G401 (cell line): Measurements from ENCODE around the gene SALL3. TPM values are rescaled to one million over a fixed set of nuclear protein-coding genes. Genes with fewer than 3 reads are reported as not detected.

Experiments
- DNase-seq: peaks from one replicate; pipeline ENCODE4 v3.0.0-alpha.2; 2015; ENCODE audit warnings: low spot score
- in situ Hi-C: cut with HindIII; loops from 2 replicates; pipeline ENCODE4 v1.10.0; 2016; ENCODE audit warnings: low sequenced_read_pairs, mixed read lengths
- total RNA-seq: library from RNA; depleted of rRNA; stranded (reverse); fragments of >200 nt; shearing (Covaris generic); gene quantifications from 2 replicates; pipeline ENCODE4 v1.2.3, GENCODE V29; 2014

The SALL3 gene
- total RNA-seq, 1 experiment from 2014 or later = not detected

DNA sequence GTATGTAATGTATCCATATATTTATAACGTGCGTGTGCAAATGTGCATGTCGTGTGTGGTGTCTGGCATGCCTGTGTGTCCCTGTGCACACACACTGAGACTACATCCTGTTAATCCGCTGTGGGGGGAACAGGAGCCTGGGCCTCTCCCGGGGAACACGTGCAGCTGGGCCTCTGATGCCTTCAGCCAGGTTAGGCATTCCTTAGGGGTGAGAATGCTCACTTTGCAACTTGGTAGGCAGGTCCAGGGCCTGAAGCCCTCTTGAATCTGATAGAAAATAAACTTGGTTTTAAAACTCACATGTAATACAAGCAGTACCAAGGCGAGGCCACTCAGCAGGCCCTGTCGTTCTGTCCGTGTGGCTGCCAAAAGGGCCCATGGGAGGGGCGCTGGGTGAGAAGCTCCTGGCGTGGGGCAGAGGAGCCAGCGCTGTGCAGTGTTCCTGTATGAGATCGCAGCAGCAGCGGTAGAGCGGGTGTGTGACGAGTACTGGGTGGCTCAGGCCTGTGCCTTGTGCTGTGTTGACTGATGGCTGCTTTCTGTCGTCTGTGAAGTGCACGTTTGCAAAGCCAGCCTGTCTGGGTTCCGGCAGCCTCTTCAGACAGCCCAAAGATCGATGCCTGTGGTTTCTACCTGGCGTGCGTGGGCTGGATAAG is 16.2 kb downstream of the SALL3 start:
- in situ Hi-C loops = no loop called here
- no peak for DNase-seq

DNA sequence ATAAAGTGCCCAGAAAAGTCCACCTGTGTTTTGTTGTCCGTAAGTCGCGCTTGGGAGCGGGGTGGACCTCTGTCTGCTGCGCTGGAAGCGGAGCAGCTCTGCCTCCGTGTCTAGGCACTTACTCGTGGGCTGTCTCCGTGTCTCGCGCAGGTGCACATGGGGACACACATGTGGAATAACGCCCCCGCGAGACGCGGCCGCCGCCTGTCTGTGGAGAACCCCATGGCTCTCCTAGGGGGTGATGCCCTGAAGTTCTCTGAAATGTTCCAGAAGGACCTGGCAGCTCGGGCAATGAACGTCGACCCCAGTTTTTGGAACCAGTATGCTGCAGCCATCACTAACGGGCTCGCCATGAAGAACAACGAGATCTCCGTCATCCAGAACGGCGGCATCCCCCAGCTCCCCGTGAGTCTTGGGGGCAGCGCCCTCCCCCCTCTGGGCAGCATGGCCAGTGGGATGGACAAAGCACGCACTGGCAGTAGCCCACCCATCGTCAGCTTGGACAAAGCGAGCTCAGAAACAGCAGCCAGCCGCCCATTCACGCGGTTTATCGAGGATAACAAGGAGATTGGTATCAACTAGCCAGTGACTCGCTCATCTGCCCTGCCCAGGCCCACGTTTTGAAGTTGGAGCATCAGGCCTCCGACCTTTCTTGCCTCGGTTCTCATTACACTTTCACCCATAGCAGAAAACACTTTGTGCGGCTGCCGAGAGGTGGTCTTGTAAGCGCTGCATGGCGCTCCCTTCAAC is 17.3 kb downstream of the SALL3 start:
- no peak for DNase-seq

DNA sequence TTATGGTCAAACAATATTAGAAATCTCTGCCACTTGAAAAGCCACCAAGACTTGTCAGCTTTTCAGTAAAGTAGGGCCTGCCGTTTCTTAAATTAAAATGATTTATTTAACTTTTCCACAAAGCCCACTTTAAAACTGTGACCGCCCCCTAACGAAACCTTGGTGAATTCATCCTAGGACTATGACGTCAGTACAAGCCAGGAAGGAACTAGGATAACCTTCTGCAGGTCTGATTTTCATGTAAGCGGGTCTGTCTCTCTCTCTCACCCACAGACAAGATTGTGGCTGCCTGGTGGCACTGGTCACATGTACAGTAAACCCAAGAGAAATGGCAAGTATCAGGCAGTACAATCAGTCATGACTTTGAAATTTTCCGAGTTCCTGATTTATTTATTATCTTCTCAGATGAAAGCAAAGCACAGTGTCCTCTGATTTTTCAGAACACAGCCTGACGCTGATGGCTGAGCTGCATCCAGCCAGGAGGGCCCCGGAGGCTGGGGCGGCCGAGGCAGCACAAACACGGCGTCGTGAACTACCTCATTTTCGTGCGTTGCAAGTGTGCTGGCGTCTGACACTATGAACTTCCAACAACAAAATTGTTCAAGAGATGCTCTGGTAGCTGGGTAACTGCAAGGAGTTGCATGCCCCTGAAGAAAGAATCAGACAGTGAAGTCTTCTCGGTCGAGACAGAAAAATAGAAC is 18.9 kb downstream of the SALL3 start:
- DNase-seq = no peak
- in situ Hi-C loops = no loop called here

More for the DNA sequence above, 17.3 kb downstream of the SALL3 start:
- in situ Hi-C loops = no loop called here

DNA sequence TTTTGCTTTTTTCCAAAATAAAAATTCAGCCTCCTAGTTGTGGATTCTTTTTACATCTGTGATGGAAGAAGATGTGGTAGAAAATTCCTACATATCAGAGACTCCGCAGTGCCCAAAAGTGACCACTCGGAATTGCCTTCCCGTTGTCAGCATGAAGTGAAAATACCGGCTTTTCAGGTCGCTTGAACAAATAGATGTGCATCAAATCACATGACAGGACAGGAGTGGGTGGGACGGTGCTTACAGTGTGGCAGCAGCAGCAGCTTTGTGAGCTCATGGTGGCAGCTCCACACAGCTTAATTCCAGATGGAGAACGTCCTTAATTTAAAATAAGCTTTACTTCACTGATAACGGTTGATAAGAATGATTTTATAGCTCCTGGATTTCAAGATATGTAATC is 20.3 kb downstream of the SALL3 start:
- in situ Hi-C loops = no loop called here
- DNase-seq = no peak

DNA sequence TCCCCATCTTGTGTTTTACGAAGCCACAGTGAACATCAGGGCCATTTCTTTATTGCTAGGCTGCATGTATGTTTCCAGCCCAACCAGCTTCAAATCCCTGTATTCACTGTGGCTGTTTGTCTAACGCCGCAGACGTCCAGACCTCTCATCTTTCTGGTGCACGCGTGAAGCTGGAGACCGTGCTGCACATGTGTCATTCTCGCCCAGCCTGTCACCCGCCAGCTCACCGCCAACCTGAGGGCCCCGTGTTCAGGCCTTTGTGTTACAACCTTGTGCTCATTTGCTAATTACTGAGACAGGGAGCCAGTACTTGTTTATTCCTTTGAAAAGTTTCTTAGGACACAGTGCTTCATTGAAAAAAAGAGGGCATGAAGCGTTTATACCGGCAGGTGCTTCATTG is 21.4 kb downstream of the SALL3 start:
- DNase-seq = no peak
- in situ Hi-C loops = no loop called here

DNA sequence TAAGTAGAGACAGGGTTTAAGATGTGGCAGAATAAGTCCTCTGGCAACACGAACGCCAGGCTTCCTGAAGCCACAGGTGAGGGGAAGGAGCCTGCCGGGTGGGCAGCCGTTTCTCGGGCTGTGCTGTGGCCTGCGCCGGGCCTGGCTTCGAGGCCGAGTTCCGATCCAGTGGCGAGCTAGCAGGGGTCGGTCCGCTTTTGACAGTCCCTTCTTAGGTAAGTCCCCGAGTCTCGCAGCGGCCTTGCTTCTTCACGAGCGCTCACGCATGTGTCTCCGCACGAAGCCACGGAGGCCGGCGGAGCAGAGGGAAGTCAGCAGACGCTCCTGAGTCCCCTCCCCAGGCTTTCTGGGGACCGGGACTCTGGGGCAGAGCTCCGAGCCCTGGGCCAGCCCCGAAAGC is 26.0 kb downstream of the SALL3 start:
- no peak for DNase-seq
- in situ Hi-C loops = no loop called here

DNA sequence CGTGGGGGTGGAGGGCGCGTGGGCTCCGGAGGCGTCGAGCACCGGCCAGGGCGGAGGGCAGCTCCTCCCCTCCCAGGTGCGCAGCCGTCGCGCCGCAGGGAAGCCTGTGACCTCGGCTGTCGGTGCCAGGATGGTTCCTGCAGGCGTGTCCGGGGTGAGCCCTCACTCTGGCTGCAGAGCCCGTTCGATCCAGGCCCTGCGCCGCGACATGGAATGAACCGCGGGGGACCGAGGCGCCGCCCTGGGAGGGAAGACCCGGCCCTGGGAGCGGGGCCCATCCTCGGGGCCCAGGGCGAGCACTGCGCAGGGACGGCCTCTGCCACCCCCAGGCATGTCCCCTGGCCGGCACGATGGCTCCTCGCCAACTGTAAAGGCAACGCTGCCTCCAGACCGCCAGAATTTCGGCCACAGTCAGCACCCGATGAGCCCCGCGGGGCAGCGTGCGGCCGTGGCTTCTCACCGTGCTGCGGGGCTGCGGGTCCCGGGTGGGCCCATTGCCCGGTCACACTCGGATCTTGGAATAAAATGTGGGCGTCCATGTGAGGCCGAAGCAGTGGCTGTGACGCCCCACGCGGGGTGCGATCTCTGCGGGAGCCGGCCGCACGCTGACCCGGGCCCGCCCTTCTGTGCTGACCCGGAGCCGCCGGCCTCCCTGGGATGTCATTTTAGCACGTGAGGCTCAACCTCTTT is 26.6 kb downstream of the SALL3 start:
- DNase-seq = no peak
- in situ Hi-C loops = no loop called here

DNA sequence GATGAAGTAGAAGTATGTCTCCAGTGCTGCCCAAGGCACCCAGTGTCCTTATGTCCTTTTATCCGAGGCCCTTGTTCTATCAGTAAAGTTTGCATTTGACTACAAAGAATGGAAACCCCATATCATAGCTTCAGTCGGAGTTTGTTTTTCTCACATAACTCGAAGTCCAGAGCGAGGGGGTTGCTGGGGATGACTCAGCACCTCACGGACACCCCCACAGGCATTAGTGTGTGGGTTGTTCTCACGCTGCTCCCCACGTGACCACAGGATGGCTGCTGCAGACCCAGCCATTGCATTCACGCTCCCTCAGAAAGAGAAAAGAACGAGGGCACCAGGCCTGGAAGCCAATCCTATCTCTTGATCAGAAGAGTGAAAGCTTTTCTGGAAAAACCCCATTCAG is 27.8 kb downstream of the SALL3 start:
- in situ Hi-C loops = no loop called here

DNA sequence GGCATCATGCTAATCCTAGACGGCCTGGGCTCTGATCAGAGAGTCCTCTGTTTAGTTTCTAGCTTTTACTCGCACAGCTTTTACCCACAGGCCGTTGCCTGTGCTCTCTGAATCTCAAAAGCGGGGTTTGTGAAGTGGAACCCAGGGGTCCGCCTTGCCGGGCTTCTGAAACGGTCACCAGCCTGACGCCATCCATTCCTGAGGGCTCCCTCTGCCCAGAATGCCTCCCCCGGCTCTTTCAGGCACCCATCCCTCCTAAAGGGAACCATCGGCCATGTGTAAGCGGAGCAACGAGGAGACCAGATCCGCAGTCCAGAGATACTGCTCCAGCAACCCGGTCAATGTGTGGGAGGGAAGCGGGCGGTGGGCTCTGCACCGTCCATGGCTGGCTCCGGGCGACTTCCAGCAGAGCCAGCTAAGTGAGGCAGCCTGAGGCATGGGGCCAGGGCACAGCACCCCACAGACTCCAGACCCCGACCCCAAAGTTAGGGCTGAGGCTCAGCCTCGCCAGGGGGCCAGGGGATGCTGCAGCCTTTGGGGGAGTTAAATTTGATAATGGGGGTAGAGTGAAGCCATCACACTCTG is 28.8 kb downstream of the SALL3 start:
- in situ Hi-C loops = no loop called here
- no peak for DNase-seq

More for the DNA sequence above, 27.8 kb downstream of the SALL3 start:
- DNase-seq = no peak

DNA sequence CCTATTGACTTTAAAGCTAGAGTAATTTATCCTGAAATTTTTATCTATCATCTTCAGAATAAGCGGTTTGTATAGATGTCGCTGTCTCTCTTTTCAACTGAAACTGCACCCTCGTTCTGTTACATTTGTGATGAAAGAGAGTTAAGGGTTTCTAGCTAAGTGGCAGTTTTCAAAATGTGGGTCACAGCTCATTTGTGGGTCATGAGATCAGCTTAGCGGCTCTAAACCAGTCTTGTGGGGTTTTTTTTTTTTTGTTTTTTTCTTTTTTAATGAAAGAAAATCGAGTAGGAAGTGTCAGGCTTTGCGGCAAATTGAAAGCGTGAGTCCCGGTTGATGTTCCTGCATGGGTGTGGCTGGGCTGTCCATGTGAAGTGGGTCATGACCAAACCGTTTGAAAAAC is 31.2 kb downstream of the SALL3 start:
- in situ Hi-C loops = no loop called here
- no peak for DNase-seq

DNA sequence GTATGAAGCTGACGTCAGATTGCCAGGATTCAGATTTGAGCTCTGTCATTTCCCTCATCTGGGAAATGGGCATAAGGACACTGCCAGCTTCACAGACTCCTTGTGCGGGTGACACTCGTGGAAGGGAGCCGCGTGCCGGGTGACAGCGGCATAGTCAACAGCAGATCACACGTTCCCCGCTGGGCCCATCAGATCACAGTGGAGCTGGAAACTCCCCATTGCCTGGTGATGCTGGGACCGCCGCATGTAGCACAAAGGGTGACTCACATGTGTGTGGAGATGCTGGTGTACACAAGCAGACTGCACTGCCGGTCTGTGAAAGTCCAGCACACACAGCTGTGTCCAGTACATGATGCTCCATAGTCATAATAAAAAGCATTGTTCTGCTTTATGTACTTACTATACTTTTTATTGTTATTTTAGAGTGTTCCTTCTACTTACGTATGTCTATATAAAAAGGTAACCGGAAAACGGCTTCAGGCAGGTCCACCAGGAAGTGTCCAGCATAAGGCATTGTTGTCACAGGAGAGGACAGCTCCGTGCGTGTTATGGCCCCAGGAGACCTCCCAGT is 31.8 kb downstream of the SALL3 start:
- in situ Hi-C loops = no loop called here
- DNase-seq = no peak

DNA sequence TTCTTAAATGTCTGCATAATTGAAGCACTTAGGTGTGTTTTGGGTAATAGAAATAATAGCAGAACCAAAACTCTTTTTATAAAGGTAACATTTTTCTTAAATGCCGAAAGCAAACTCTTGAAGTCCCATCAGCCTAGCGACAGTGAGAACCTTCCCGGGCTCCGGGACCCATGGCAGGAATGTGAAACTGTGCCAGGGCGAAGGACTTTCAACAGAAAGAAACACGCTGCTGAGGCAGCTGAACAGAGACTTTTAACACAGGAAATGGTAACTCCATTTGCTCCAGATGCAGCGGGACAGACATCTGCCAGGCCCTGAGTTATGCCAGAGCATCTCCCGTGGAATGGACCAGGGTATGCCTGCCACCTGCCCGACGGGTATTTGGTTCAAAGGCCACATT is 34.3 kb downstream of the SALL3 start:
- DNase-seq = no peak
- in situ Hi-C loops = no loop called here

DNA sequence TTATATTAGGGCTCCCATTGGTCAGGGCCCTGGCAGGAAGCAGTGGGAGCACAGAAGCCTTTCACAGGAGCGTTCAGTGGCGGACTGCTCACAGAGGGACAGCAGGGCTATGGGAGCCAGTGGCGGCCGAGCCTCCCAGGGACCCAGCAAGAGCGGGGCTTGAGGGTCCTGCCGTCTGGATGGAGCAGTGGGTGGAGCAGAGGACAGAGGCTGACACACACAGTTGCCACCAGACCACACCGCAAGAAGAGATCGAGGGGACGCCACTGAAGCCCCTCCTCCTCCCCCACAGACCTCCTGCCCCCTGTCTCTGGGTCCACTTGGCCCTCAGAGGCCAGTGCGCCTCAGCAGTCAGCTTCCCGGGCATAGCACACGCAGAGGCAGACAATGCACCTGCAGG is 39.3 kb downstream of the SALL3 start:
- DNase-seq = no peak
- in situ Hi-C loops = no loop called here

DNA sequence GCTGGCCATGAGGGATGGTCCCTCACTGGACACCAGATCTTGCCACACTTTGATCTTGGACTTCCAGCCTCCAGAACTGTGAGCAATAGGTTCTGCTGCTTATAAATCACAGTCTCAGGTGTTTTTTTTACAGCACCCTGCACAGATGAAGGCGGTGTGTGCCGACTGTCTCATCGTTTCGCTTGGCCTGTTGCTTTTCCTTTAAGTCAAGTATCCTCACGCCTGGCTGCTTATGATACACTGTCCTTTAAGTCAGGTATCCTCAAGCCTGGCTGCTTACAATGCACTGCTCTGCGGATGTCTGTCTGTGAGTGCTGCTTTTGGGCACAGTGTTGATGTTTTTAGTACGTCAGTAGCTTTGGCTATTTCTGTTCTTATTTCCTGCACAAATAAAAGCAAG is 40.3 kb downstream of the SALL3 start:
- DNase-seq = no peak
- in situ Hi-C loops = no loop called here

DNA sequence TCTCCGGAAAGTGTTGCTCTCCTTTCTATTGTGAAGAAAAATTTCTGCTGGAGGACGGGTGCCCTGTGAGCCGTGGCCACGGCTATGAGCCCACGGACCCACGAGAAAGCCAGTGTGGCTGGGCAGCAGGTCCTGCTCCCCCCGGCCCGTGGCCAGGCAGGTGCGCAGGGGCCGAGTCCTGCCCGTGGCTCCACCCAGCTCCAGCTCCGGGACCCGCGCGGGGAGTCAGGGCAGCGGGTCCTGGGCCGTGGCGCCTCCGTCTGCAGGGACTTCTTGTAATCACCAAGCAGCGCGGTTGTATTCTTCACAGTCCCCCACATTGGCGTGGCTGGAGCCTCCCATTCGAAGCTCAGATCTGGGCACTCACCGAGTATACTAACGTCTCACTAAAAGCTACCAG is 43.0 kb downstream of the SALL3 start:
- in situ Hi-C loops = no loop called here

DNA sequence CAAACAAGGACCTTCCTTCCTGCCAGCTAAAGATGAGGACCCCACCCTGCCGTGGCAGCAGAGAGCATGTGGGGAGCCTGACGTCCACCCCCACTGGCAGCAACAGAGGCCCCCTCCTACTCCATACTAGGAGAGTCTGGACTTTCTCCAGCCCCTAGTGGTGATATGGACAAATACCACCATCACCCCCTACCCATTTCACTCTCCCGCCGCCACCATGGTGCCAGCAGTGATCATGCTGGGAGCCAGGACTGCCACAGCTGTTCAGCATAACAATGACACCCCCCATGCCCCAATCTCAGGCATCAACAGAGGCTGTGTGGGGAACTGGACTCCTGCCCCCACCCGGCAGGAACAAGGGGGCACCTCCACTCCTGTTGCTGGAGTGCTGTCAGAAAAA is 46.9 kb downstream of the SALL3 start:
- no peak for DNase-seq
- in situ Hi-C loops = no loop called here

More for the DNA sequence above, 43.0 kb downstream of the SALL3 start:
- DNase-seq = no peak

DNA sequence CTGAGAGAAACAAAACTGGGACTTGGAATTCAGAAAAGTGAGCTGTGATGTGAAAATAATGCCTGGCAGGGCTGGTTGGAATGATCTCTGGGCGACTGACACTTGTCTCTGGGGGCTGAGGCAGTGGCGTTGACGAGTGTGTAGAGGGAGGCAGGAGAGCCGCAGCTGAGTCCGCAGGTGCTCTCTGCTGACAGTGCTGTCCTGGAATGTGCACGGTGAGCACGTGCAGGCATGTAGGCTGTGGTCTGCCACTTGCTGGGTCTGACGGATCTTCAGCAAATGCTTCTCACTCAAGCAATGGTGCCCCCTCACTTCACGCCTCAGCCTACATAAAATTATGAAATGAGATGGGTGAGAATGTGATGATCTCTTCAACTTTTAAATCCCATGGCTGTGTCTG is 51.1 kb downstream of the SALL3 start:
- in situ Hi-C loops = no loop called here
- no peak for DNase-seq

DNA sequence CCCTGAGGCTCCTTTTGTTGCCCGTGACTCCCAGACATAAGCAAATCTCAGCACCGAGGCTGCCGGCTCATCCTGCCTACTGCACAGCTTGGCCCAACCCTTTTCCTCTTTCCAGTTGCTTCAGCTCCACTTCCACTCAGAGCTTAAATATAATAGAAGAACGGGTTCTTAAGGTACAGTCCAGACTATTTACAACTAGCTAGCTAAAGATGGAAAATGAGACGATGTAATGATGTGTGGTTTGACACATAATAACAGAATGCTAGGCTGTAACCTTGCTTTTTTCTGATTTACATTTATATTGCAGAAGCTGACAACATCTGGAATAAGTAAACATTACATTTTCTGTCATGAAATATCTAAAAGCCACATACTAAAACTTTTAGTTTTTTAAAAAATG is 62.7 kb downstream of the SALL3 start:
- in situ Hi-C loops = no loop called here
- DNase-seq = no peak

DNA sequence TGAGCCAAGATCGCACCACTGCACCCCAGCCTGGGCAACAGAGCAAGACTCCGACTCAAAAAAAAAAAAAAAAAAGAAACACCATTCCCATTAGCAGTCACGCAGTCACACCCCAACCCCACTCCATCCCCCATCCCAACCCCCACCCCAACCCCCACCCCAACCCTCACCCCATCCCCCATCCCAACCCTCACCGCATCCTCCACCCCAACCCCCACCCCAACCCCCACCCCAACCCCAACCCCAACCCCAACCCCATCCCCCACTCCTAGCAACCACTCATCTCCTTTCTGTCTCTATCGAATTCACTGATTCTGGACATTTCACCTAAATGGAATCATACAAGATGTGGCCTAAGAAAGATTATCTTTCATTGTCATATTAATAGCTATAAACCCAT is 63.7 kb downstream of the SALL3 start:
- DNase-seq = no peak
- in situ Hi-C loops = no loop called here
